ENCODE measurements around the gene ARPC2. TPM values are rescaled to one million over a fixed set of nuclear protein-coding genes. Genes with fewer than 3 reads are reported as not detected.

Gene ARPC2
- total RNA-seq, 4 donors from 2014 or later, result 275 to 314 (median 287) TPM

DNA sequence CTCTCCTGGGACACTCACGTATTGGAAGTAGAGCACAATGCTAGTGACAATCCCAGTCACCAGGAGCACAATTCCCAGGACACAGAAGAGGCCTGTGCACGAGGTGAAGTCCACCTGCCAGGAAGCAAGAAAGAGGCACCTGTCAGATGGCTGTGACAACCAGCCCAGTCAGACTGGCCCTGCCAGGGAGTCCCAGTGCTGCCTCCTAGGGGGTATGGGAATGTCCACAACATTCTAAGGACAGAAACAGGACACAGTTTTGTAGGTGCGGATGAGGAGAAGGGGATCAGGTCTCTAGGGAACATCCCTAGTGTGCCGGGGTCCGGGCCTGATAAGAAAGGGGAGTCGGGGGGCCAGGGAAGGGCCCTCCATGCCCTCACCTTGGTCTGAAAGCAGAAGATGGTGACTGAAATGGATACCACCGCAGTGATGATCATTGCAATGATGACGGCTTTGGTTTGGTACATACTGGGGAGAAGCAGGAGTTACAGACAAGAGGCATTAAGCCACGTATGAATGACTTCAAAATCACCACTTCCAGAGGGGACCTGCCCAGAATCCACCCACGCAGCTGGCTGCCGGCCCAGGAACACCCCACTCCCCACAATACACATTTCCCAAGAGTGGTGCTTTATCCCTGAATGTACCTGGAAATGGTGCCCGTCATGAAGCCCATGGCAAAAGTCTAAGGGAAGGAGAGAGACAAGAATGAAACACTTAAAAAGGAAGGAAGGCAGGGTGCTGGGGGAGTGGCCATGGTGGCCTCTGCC, 60.2 kb downstream of the ARPC2 start:
- 53 to 55% methylated on average over 3 to 5 of the region's 12 CpGs for WGBS, 2 donors (ENCODE audit: low coverage in 1 of 2)
- H3K9me3 ChIP-seq, result no peaks in the 10 kb centered on the region
- peaks cover 0 to 88% of the 10 kb centered on the region in 2 donors for H3K36me3 ChIP-seq
- ATAC-seq, result no peak
- peak overlapping the region in 3 of 4 donors; percentile 38 to 80 (median 58) for H3K27ac ChIP-seq
- no peak overlapping the region for H3K4me3 ChIP-seq
- H3K4me1 ChIP-seq, result peaks cover 3 to 71% (median 16%) of the 10 kb centered on the region in 3 donors
- no peaks in the 10 kb centered on the region for H3K27me3 ChIP-seq
- no peak for TF ChIP-seq POLR2A (IDR thresholded peaks at IDR 0.05)
- TF ChIP-seq EP300 (IDR thresholded peaks at IDR 0.05), result no peak
- no peak for TF ChIP-seq POLR2AphosphoS5 (IDR thresholded peaks at IDR 0.05)
- TF ChIP-seq, protein P1, sequence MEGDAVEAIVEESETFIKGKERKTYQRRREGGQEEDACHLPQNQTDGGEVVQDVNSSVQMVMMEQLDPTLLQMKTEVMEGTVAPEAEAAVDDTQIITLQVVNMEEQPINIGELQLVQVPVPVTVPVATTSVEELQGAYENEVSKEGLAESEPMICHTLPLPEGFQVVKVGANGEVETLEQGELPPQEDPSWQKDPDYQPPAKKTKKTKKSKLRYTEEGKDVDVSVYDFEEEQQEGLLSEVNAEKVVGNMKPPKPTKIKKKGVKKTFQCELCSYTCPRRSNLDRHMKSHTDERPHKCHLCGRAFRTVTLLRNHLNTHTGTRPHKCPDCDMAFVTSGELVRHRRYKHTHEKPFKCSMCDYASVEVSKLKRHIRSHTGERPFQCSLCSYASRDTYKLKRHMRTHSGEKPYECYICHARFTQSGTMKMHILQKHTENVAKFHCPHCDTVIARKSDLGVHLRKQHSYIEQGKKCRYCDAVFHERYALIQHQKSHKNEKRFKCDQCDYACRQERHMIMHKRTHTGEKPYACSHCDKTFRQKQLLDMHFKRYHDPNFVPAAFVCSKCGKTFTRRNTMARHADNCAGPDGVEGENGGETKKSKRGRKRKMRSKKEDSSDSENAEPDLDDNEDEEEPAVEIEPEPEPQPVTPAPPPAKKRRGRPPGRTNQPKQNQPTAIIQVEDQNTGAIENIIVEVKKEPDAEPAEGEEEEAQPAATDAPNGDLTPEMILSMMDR (IDR thresholded peaks at IDR 0.05), result no peak

DNA sequence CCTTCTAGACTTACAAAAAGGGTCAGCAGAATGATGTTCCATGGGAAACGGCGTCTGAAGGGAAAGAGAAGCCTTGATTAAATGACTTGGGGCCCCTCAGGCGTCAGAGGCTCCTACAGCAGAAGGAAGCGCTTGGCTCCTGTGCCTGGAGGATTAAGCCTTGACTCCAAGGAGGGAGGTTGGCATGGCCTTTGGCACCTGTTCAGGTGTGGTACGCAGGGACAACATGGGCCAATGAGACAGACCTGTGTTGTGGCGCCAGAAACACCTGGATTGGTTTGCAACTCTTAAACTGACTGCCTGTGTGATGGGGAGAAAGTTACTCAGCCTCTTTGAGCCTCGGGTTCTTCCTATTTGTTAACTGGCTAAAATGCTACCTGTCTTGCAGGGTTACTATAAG, 60.9 kb downstream of the ARPC2 start:
- peak overlapping the region in 3 of 4 donors; percentile 26 to 80 (median 58) for H3K27ac ChIP-seq
- no peak for ATAC-seq
- WGBS, 2 donors (ENCODE audit: low coverage in 1 of 2), result 44 to 60% methylated on average over 2 to 6 of the region's 7 CpGs
- no peaks in the 10 kb centered on the region for H3K27me3 ChIP-seq
- no peak overlapping the region for H3K4me3 ChIP-seq
- H3K9me3 ChIP-seq, result no peaks in the 10 kb centered on the region
- peaks cover 0 to 89% of the 10 kb centered on the region in 2 donors for H3K36me3 ChIP-seq
- TF ChIP-seq, protein P1 (IDR thresholded peaks at IDR 0.05), result no peak
- TF ChIP-seq EP300 (IDR thresholded peaks at IDR 0.05) (no peak), POLR2AphosphoS5 (IDR thresholded peaks at IDR 0.05) (no peak), POLR2A (IDR thresholded peaks at IDR 0.05) (no peak)
- peaks cover 10 to 71% (median 18%) of the 10 kb centered on the region in 3 donors for H3K4me1 ChIP-seq

DNA sequence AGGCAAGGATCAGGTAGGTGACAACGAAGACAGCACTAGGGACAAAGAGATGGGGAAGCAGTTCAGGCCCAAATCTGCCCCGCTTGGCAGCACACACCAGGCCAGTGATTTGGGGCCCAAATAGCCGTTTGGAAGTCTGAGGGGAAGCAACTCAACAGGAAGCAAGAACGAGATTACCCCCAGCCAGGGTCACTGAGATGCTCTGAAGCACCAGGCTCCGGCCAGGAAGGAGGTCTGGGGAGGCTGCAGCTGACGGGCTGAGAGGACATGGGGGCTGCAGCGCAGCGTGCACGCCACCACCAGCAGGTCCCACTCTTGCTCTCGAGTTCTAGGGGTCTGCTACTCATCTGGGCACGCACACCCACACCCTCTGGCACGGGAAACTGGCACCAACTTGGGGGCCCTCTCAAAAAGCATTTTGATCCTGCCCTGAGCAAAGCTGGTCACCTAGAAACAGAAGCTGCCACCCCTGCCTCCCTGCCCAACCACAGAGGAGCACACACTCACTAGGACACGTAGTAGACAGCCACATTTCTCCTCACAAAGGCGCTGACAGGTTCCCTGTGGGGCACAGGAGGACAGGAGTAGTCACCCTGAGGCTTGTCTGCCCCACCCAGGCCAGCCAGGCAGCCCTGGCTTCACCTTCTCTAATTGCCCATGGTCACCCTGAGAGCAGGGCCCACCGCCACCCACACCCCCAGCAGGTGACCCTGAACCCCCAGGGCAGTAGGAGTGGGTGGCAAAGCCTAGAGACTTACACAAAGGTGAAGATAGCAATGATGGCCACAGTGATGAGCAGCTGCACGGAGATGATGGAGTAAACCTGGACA, 61.8 kb downstream of the ARPC2 start:
- peak overlapping the region in 2 of 4 donors; percentile 13 to 80 for H3K27ac ChIP-seq
- no peaks in the 10 kb centered on the region for H3K9me3 ChIP-seq
- no peak for TF ChIP-seq POLR2A (IDR thresholded peaks at IDR 0.05)
- TF ChIP-seq, protein P1 (IDR thresholded peaks at IDR 0.05), result no peak
- no peak for TF ChIP-seq POLR2AphosphoS5 (IDR thresholded peaks at IDR 0.05)
- TF ChIP-seq EP300 (IDR thresholded peaks at IDR 0.05), result no peak
- no peaks in the 10 kb centered on the region for H3K27me3 ChIP-seq
- ATAC-seq, result no peak
- H3K36me3 ChIP-seq, result peaks cover 0 to 85% of the 10 kb centered on the region in 2 donors
- H3K4me3 ChIP-seq, result no peak overlapping the region
- peaks cover 16 to 71% (median 27%) of the 10 kb centered on the region in 3 donors for H3K4me1 ChIP-seq
- WGBS, 2 donors (ENCODE audit: low coverage in 1 of 2), result no CpG with 5 or more reads among the region's 16 CpGs

DNA sequence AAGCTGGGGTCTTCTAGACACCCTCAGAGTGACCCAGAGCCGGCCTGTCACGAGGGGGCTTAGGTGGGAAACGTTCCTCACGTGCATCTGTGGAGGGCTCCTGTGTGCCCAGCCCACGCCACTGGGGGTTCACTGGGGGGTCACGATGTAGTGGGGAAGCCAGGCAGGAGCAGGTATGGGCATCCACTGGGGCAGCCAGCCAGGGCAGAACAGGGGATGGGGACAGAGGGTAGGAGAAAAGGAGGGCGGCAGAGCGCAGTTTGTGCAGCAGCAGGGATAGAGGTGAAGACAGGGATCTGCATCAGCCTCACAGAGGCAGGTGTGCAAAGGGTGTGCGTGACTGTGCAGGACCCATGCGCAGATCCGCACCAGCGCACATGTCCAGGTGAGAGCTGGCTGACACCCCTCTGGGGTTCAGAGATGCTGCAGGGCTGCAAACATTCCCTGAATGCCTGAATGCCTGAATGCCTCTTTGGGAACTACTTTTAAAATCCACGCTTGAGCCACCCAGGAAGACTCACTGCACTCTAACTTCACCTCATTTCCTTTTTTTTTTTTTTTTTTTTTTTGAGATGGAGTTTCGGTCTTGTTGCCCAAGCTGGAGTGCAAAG, 63.4 kb downstream of the ARPC2 start:
- no peak for ATAC-seq
- Histone ChIP-seq H3K36me3 (peaks cover 0 to 69% of the 10 kb centered on the region in 2 donors), H3K4me1 (peaks cover 19 to 78% (median 43%) of the 10 kb centered on the region in 3 donors), H3K4me3 (no peak overlapping the region), H3K27ac (peak overlapping the region in 2 of 4 donors; percentile 2 to 97), H3K9me3 (no peaks in the 10 kb centered on the region), H3K27me3 (no peaks in the 10 kb centered on the region)
- 94% methylated on average over 6 to 7 of the region's 14 CpGs for WGBS, 2 donors (ENCODE audit: low coverage in 1 of 2)
- TF ChIP-seq POLR2A (IDR thresholded peaks at IDR 0.05) (no peak), EP300 (IDR thresholded peaks at IDR 0.05) (no peak), POLR2AphosphoS5 (IDR thresholded peaks at IDR 0.05) (no peak)
- TF ChIP-seq, protein P1 (IDR thresholded peaks at IDR 0.05), result no peak

Data from gastroesophageal sphincter (tissue), 4 donors.